Measurements from ENCODE around the gene MIA.

MIA gene

DNA sequence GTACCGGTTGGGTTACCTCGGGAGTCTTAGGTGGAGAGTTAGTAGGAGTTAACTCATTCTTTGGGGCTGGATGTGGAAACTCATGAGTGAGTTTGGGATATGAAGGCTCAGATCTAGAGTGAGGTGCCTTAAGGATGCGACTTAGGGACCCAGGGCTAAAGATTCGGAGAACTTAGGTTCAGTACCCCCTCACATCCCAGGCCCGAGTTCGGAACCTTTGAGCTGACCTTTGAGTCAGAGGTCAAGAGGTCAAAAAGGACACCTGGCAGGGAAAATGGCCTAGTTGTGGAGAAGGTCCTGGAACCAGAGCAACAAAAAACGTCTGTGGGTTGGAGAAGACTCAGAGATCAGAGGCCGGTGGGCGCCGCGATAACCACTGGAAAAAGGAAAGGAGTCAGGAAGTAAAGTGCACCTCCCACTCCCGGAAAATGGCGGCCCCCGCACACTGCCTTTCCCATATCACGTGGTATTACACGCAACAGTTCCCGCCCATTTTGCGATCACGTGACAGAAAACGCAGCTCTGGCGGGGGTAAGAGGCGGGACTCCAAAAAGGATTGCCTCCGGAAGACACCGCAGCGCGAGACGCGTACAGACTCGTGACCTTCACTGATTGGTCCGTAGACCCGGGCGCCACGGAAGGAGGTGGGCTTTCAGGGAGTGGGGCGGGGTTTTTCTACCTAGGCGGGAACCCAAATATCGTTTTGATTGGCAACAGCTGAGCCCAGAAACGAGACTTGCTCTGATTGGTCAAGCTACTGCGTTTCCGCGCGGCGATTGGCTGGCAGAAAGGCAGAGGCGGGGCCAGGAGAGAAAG is 25.1 kb upstream of the MIA start, which contains the start of gene ACTMAP:
ACTMAP (minus strand) TSS at position 420 of the 816 bp plus-strand sequence. CDS start 674 bp downstream, outside the sequence.
- Histone ChIP-seq H3K4me3 (ENCODE audit: low read length in 2 of 2) (peak within 1 kb of the TSS; percentile 92 to 98), H3K36me3 (ENCODE audit: control insufficient read depth in 2 of 2, insufficient read depth in 2 of 2, low read length in 2 of 2) (no peaks in the 10 kb centered on the region), H3K4me1 (ENCODE audit: control insufficient read depth in 2 of 2, insufficient read depth in 2 of 2, low read length in 2 of 2) (peaks cover 18 to 39% of the 10 kb centered on the region in 2 donors)

GRCh38 chr19:40750874-40751537 is 24.3 kb upstream of the MIA start, which contains the start of gene SNRPA:
Gene SNRPA, plus strand, starts transcription at chr19:40751203. Its CDS starts 206 bp downstream, at chr19:40751409.
- Histone ChIP-seq H3K4me3 (ENCODE audit: low read length in 2 of 2) (peak within 1 kb of the TSS; percentile 92 to 98), H3K27me3 (ENCODE audit: control insufficient read depth in 2 of 2, insufficient read depth in 2 of 2, low read length in 2 of 2) (no peaks in the 10 kb centered on the region), H3K27ac (ENCODE audit: low read depth in 2 of 2, low read length in 2 of 2) (peak within 1 kb of the TSS; percentile 96 to 98), H3K4me1 (ENCODE audit: control insufficient read depth in 2 of 2, insufficient read depth in 2 of 2, low read length in 2 of 2) (peaks cover 25 to 43% of the 10 kb centered on the region in 2 donors), H3K9ac (ENCODE audit: low read depth in 1 of 2, low read length in 2 of 2) (peak within 1 kb of the TSS; percentile 83 to 95), H3K9me3 (ENCODE audit: control insufficient read depth in 2 of 2, low read length in 2 of 2) (no peaks in the 10 kb centered on the region), H3K36me3 (ENCODE audit: control insufficient read depth in 2 of 2, insufficient read depth in 2 of 2, low read length in 2 of 2) (peaks cover 1 to 7% of the 10 kb centered on the region in 2 donors)

More for the DNA sequence above, 25.1 kb upstream of the MIA start, which contains the start of gene ACTMAP:
- Histone ChIP-seq H3K27ac (ENCODE audit: low read depth in 2 of 2, low read length in 2 of 2) (peak within 1 kb of the TSS; percentile 96 to 98), H3K9ac (ENCODE audit: low read depth in 1 of 2, low read length in 2 of 2) (peak within 1 kb of the TSS; percentile 83 to 95), H3K9me3 (ENCODE audit: control insufficient read depth in 2 of 2, low read length in 2 of 2) (no peaks in the 10 kb centered on the region), H3K27me3 (ENCODE audit: control insufficient read depth in 2 of 2, insufficient read depth in 2 of 2, low read length in 2 of 2) (no peaks in the 10 kb centered on the region)

DNA sequence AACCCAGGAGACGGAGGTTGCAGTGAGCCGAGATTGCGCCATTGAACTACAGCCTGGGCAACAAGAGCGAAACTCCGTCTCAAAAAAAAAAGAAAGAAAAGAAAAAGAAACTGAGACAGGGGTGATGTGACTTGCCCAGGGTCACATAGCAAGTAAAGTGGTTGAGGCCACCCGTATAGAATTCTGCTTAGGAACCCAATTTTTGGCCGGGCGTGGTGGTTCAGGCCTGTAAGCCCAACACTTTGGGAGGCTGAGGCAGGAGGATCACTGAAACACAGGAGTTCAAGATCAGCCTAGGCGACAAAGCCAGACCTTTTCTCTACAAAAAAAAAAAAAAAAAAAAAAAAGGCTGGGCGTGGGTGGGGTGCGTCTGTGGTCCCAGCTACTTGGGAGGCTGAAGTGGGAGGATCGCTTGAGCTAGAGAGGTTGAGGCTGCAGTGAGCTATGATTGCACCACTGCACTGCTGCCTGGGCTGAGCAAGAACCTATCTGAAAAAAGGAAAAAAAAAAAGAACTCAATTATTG is 23.0 kb upstream of the MIA start:
- H3K9ac ChIP-seq (ENCODE audit: low read depth in 1 of 2, low read length in 2 of 2) = peak overlapping the region; percentile 56 to 83
- peak overlapping the region; percentile 96 to 98 for H3K27ac ChIP-seq (ENCODE audit: low read depth in 2 of 2, low read length in 2 of 2)
- H3K4me3 ChIP-seq (ENCODE audit: low read length in 2 of 2) = peak overlapping the region; percentile 92 to 98
- peaks cover 29 to 43% of the 10 kb centered on the region in 2 donors for H3K4me1 ChIP-seq (ENCODE audit: control insufficient read depth in 2 of 2, insufficient read depth in 2 of 2, low read length in 2 of 2)
- H3K36me3 ChIP-seq (ENCODE audit: control insufficient read depth in 2 of 2, insufficient read depth in 2 of 2, low read length in 2 of 2) = peaks cover 8 to 19% of the 10 kb centered on the region in 2 donors
- H3K27me3 ChIP-seq (ENCODE audit: control insufficient read depth in 2 of 2, insufficient read depth in 2 of 2, low read length in 2 of 2) = no peaks in the 10 kb centered on the region
- no peaks in the 10 kb centered on the region for H3K9me3 ChIP-seq (ENCODE audit: control insufficient read depth in 2 of 2, low read length in 2 of 2)

GRCh38 chr19:40754611-40755247 is 20.6 kb upstream of the MIA start:
- Histone ChIP-seq H3K9ac (ENCODE audit: low read depth in 1 of 2, low read length in 2 of 2) (peak overlapping the region; percentile 64 to 70), H3K27me3 (ENCODE audit: control insufficient read depth in 2 of 2, insufficient read depth in 2 of 2, low read length in 2 of 2) (no peaks in the 10 kb centered on the region), H3K4me3 (ENCODE audit: low read length in 2 of 2) (peak overlapping the region; percentile 36 to 67), H3K9me3 (ENCODE audit: control insufficient read depth in 2 of 2, low read length in 2 of 2) (no peaks in the 10 kb centered on the region), H3K36me3 (ENCODE audit: control insufficient read depth in 2 of 2, insufficient read depth in 2 of 2, low read length in 2 of 2) (peaks cover 24 to 35% of the 10 kb centered on the region in 2 donors), H3K27ac (ENCODE audit: low read depth in 2 of 2, low read length in 2 of 2) (peak overlapping the region; percentile 90 to 91), H3K4me1 (ENCODE audit: control insufficient read depth in 2 of 2, insufficient read depth in 2 of 2, low read length in 2 of 2) (peaks cover 24 to 37% of the 10 kb centered on the region in 2 donors)

DNA sequence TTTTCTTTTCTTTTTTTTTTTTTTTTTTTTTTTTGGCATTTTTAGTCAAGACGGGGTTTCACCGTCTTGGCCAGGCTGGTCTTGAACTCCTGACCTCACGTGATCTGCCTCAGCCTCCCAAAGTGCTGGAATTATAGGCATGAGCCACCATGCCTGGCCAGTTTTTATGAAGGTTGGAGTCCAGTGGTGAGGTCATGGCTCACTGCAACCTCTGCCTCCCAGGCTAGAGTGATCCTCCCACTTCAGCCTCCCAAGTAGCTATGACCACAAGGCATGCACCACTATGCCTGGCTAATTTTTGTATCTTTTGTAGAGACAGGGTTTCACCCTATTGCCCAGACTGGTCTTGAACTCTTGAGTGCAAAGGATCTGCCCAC is 20.1 kb upstream of the MIA start:
- no peaks in the 10 kb centered on the region for H3K9me3 ChIP-seq (ENCODE audit: control insufficient read depth in 2 of 2, low read length in 2 of 2)
- H3K4me3 ChIP-seq (ENCODE audit: low read length in 2 of 2) = peak overlapping the region in 1 of 2 donors; percentile 67
- no peak overlapping the region for H3K9ac ChIP-seq (ENCODE audit: low read depth in 1 of 2, low read length in 2 of 2)
- no peaks in the 10 kb centered on the region for H3K27me3 ChIP-seq (ENCODE audit: control insufficient read depth in 2 of 2, insufficient read depth in 2 of 2, low read length in 2 of 2)
- H3K4me1 ChIP-seq (ENCODE audit: control insufficient read depth in 2 of 2, insufficient read depth in 2 of 2, low read length in 2 of 2) = peaks cover 22 to 32% of the 10 kb centered on the region in 2 donors
- peak overlapping the region in 1 of 2 donors; percentile 91 for H3K27ac ChIP-seq (ENCODE audit: low read depth in 2 of 2, low read length in 2 of 2)
- peaks cover 28 to 40% of the 10 kb centered on the region in 2 donors for H3K36me3 ChIP-seq (ENCODE audit: control insufficient read depth in 2 of 2, insufficient read depth in 2 of 2, low read length in 2 of 2)

- Histone ChIP-seq H3K36me3 (ENCODE audit: control insufficient read depth in 2 of 2, insufficient read depth in 2 of 2, low read length in 2 of 2) (peaks cover 33 to 45% of the 10 kb centered on the region in 2 donors), H3K27ac (ENCODE audit: low read depth in 2 of 2, low read length in 2 of 2) (no peak overlapping the region), H3K9ac (ENCODE audit: low read depth in 1 of 2, low read length in 2 of 2) (no peak overlapping the region), H3K4me1 (ENCODE audit: control insufficient read depth in 2 of 2, insufficient read depth in 2 of 2, low read length in 2 of 2) (peaks cover 22 to 32% of the 10 kb centered on the region in 2 donors), H3K9me3 (ENCODE audit: control insufficient read depth in 2 of 2, low read length in 2 of 2) (no peaks in the 10 kb centered on the region), H3K27me3 (ENCODE audit: control insufficient read depth in 2 of 2, insufficient read depth in 2 of 2, low read length in 2 of 2) (no peaks in the 10 kb centered on the region), H3K4me3 (ENCODE audit: low read length in 2 of 2) (peak overlapping the region in 1 of 2 donors; percentile 50)
Measured at GRCh38 chr19:40755791-40756190, 19.5 kb upstream of the MIA start.

- Histone ChIP-seq H3K4me3 (ENCODE audit: low read length in 2 of 2) (no peak overlapping the region), H3K36me3 (ENCODE audit: control insufficient read depth in 2 of 2, insufficient read depth in 2 of 2, low read length in 2 of 2) (peaks cover 41 to 52% of the 10 kb centered on the region in 2 donors), H3K27ac (ENCODE audit: low read depth in 2 of 2, low read length in 2 of 2) (no peak overlapping the region), H3K9ac (ENCODE audit: low read depth in 1 of 2, low read length in 2 of 2) (peak overlapping the region in 1 of 2 donors; percentile 19), H3K9me3 (ENCODE audit: control insufficient read depth in 2 of 2, low read length in 2 of 2) (no peaks in the 10 kb centered on the region), H3K4me1 (ENCODE audit: control insufficient read depth in 2 of 2, insufficient read depth in 2 of 2, low read length in 2 of 2) (peaks cover 22 to 32% of the 10 kb centered on the region in 2 donors), H3K27me3 (ENCODE audit: control insufficient read depth in 2 of 2, insufficient read depth in 2 of 2, low read length in 2 of 2) (no peaks in the 10 kb centered on the region)
Measured at GRCh38 chr19:40756502-40757110, 18.7 kb upstream of the MIA start.

DNA sequence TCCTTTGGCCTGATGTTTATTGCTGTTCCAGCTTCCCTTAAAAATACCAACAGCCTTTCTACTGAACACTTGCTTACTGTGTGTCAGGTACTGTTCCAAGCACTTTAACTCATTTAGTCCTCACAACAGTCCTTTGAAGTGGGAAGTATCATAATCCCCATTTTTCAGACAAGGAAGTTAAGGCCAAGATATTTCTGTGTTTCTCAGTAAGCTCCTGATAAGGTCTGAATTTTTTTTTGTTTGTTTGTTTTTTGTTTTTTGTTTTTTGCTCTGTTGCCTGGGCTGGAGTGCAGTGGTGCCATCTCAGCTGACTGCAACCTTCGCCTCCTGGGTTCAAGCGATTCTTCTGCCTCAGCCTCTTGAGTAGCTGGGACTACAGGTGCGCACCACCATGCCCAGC is 16.8 kb upstream of the MIA start:
- peaks cover 20 to 22% of the 10 kb centered on the region in 2 donors for H3K4me1 ChIP-seq (ENCODE audit: control insufficient read depth in 2 of 2, insufficient read depth in 2 of 2, low read length in 2 of 2)
- H3K9me3 ChIP-seq (ENCODE audit: control insufficient read depth in 2 of 2, low read length in 2 of 2) = no peaks in the 10 kb centered on the region
- no peaks in the 10 kb centered on the region for H3K27me3 ChIP-seq (ENCODE audit: control insufficient read depth in 2 of 2, insufficient read depth in 2 of 2, low read length in 2 of 2)
- H3K36me3 ChIP-seq (ENCODE audit: control insufficient read depth in 2 of 2, insufficient read depth in 2 of 2, low read length in 2 of 2) = peaks cover 60 to 70% of the 10 kb centered on the region in 2 donors
- no peak overlapping the region for H3K27ac ChIP-seq (ENCODE audit: low read depth in 2 of 2, low read length in 2 of 2)
- no peak overlapping the region for H3K4me3 ChIP-seq (ENCODE audit: low read length in 2 of 2)
- no peak overlapping the region for H3K9ac ChIP-seq (ENCODE audit: low read depth in 1 of 2, low read length in 2 of 2)

GRCh38 chr19:40759352-40759751 is 16.0 kb upstream of the MIA start:
- no peaks in the 10 kb centered on the region for H3K27me3 ChIP-seq (ENCODE audit: control insufficient read depth in 2 of 2, insufficient read depth in 2 of 2, low read length in 2 of 2)
- H3K36me3 ChIP-seq (ENCODE audit: control insufficient read depth in 2 of 2, insufficient read depth in 2 of 2, low read length in 2 of 2) = peaks cover 68 to 79% of the 10 kb centered on the region in 2 donors
- H3K27ac ChIP-seq (ENCODE audit: low read depth in 2 of 2, low read length in 2 of 2) = no peak overlapping the region
- no peak overlapping the region for H3K4me3 ChIP-seq (ENCODE audit: low read length in 2 of 2)
- no peaks in the 10 kb centered on the region for H3K9me3 ChIP-seq (ENCODE audit: control insufficient read depth in 2 of 2, low read length in 2 of 2)
- H3K4me1 ChIP-seq (ENCODE audit: control insufficient read depth in 2 of 2, insufficient read depth in 2 of 2, low read length in 2 of 2) = peaks cover 13 to 20% of the 10 kb centered on the region in 2 donors
- H3K9ac ChIP-seq (ENCODE audit: low read depth in 1 of 2, low read length in 2 of 2) = no peak overlapping the region
